Transverse colon (tissue), 4 donors: ENCODE results near the gene PDIA4. TPM values are rescaled to one million over a fixed set of nuclear protein-coding genes. Genes with fewer than 3 reads are reported as not detected.

Source experiments
- DNase-seq: peaks from one replicate; pipeline ENCODE4 v3.0.0-alpha.2; 2019
- H3K27ac ChIP-seq, 4 donors: fragments of 200-600 bp; sonication (generic); 2 replicates each; pipeline ENCODE4 v1.5.1; 2016 to 2018; ENCODE audit warnings: inconsistent platforms in 4 of 4
- H3K27me3 ChIP-seq: fragments of 200-600 bp; sonication (generic); 2 replicates; pipeline ENCODE4 v1.5.1; 2017; ENCODE audit warnings: inconsistent platforms
- H3K36me3 ChIP-seq, 4 donors: fragments of 200-600 bp; sonication (generic); 2 replicates each; pipeline ENCODE4 v1.5.1; 2017 to 2019; ENCODE audit warnings: inconsistent platforms in 4 of 4
- H3K4me1 ChIP-seq, 4 donors: fragments of 200-600 bp; sonication (generic); 2 replicates each; pipeline ENCODE4 v1.5.1; 2017 to 2020; ENCODE audit warnings: inconsistent platforms in 4 of 4
- H3K4me3 ChIP-seq, 4 donors: fragments of 200-600 bp; sonication (generic); 1 replicate in 1 of 4; 2 replicates in 3 of 4; pipeline versions ENCODE4 v1.5.1 to v1.6.1; 2017 to 2019; ENCODE audit warnings: inconsistent platforms in 4 of 4
- H3K9me3 ChIP-seq, 2 donors: fragments of 200-600 bp; sonication (generic); 2 replicates each; pipeline ENCODE4 v1.5.1; 2017 to 2019; ENCODE audit warnings: inconsistent platforms in 2 of 2
- CTCF ChIP-seq, 5 experiments: fragments of 200-600 bp in 3 of 5; fragments of 450-650 bp in 2 of 5; sonication (generic) in 3 of 5; IDR thresholded peaks; 1 replicate in 2 of 5; 2 replicates in 3 of 5; pipeline ENCODE4 v1.5.1; 2016 to 2017; ENCODE audit warnings: antibody characterized with exemption in 5 of 5, inconsistent platforms in 3 of 5, mild to moderate bottlenecking in 2 of 5, moderate library complexity in 1 of 5
- EP300 ChIP-seq: sonication (generic); formaldehyde crosslinking; IDR thresholded peaks from one replicate; pipeline ENCODE4 v1.6.1; 2017; ENCODE audit warnings: antibody characterized with exemption, low read depth
- POLR2A ChIP-seq: fragments of 450-650 bp; IDR thresholded peaks from one replicate; pipeline ENCODE4 v1.6.1; 2016; ENCODE audit warnings: antibody characterized with exemption, mild to moderate bottlenecking, moderate library complexity
- POLR2AphosphoS5 ChIP-seq, 3 donors: sonication (generic); formaldehyde crosslinking; IDR thresholded peaks; one replicate each; pipeline ENCODE4 v1.6.1; 2016; ENCODE audit warnings: antibody characterized with exemption in 3 of 3
- WGBS, 2 donors: methylation state at CpG; one replicate each; pipeline ENCODE4 v1.1.5; 2018; ENCODE audit warnings: low coverage in 1 of 2; 5-methylcytosine and 5-hydroxymethylcytosine counted together
- in situ Hi-C, 4 donors: fragments of 200-750 bp; cut with MboI; loops; one replicate each; pipeline versions ENCODE4 v1.15.0 to v1.15.1; 2017; ENCODE audit warnings: low sequenced_read_pairs in 3 of 4, low pct_ligation_motif_present in 1 of 4, low pct_unique_long_range_greater_than_20kb in 1 of 4
- intact Hi-C: fragments of 100-400 bp; cut with DNase I; formaldehyde crosslinking; loops from one replicate; pipeline ENCODE4 v1.15.1; 2023; ENCODE audit warnings: low total_unique reads
- total RNA-seq, 4 donors: library from RNA; depleted of rRNA; stranded (reverse); fragments of >200 nt; gene quantifications; one replicate each; pipeline ENCODE4 v1.1.0, GENCODE V29; 2016

PDIA4 gene
- total RNA-seq, 4 donors from 2014 or later = 44.5 to 79.5 (median 74.7) TPM

- peaks cover 0 to 28% (median 10%) of the 10 kb centered on the region in 4 donors for H3K36me3 ChIP-seq
- no peaks in the 10 kb centered on the region for H3K4me1 ChIP-seq
- H3K4me3 ChIP-seq = no peak overlapping the region
- WGBS, 2 donors = 60 to 63% methylated on average over 1 to 3 of the region's 3 CpGs
- TF ChIP-seq EP300 = no peak
- no peak for TF ChIP-seq POLR2AphosphoS5 (IDR thresholded peaks at IDR 0.05)
- no peak for DNase-seq
- no peaks in the 10 kb centered on the region for H3K27me3 ChIP-seq
- no peaks in the 10 kb centered on the region for H3K9me3 ChIP-seq
- intact Hi-C loops = loop anchor here (5.0 kb wide), 1 partner anchor 60 kb away; no protein-coding TSS in a partner anchor
- in situ Hi-C loops = loop anchor here in 3 of 4 donors (10.0 kb wide), 3 partner anchors 58 to 88 kb away; partner anchors contain the start of gene ZNF786 (in 1 of the 3)
- no peak overlapping the region for H3K27ac ChIP-seq
These were observed 21.2 kb downstream of the PDIA4 start for GRCh38 chr7:149007146-149007545.

GRCh38 chr7:149006345-149006725 lies 22.0 kb downstream of the PDIA4 start:
- intact Hi-C loops = loop anchor here (5.0 kb wide), 1 partner anchor 61 kb away; no protein-coding TSS in a partner anchor
- WGBS, 2 donors = 83 to 89% methylated on average over 5 to 10 of the region's 10 CpGs
- Histone ChIP-seq H3K9me3 (no peaks in the 10 kb centered on the region), H3K4me3 (no peak overlapping the region), H3K36me3 (peaks cover 0 to 20% (median 6%) of the 10 kb centered on the region in 4 donors), H3K27ac (no peak overlapping the region), H3K4me1 (no peaks in the 10 kb centered on the region), H3K27me3 (no peaks in the 10 kb centered on the region)
- in situ Hi-C loops = loop anchor here in 3 of 4 donors (10.0 kb wide), 3 partner anchors 58 to 88 kb away; partner anchors contain the start of gene ZNF786 (in 1 of the 3)
- TF ChIP-seq CTCF (IDR thresholded peaks at IDR 0.05) = no peak
- no peak for TF ChIP-seq EP300
- TF ChIP-seq POLR2AphosphoS5 (IDR thresholded peaks at IDR 0.05) = no peak
- TF ChIP-seq POLR2A = no peak
- DNase-seq = no peak

GRCh38 chr7:149005427-149006344 lies 22.6 kb downstream of the PDIA4 start:
- WGBS, 2 donors = 51 to 100% methylated on average over 1 to 20 of the region's 20 CpGs
- in situ Hi-C loops (loop anchor here in 3 of 4 donors (10.0 kb wide), 3 partner anchors 59 to 89 kb away; partner anchors contain the start of gene ZNF786 (in 1 of the 3)), intact Hi-C loops (loop anchor here (2.0 to 5.0 kb wide), 2 partner anchors 62 to 85 kb away; partner anchors contain the start of gene ZNF786)
- DNase-seq = peak; percentile 83
- H3K27ac ChIP-seq = no peak overlapping the region
- H3K36me3 ChIP-seq = peaks cover 0 to 17% (median 6%) of the 10 kb centered on the region in 4 donors
- no peaks in the 10 kb centered on the region for H3K9me3 ChIP-seq
- H3K27me3 ChIP-seq = no peaks in the 10 kb centered on the region
- no peaks in the 10 kb centered on the region for H3K4me1 ChIP-seq
- no peak overlapping the region for H3K4me3 ChIP-seq
- TF ChIP-seq POLR2AphosphoS5 (IDR thresholded peaks at IDR 0.05) (no peak), CTCF (IDR thresholded peaks at IDR 0.05) (peak; percentile 85 to 90 (median 88))

GRCh38 chr7:149004405-149005370 lies 23.6 kb downstream of the PDIA4 start:
- 86 to 90% methylated on average over 2 to 27 of the region's 28 CpGs for WGBS, 2 donors
- H3K27me3 ChIP-seq = no peaks in the 10 kb centered on the region
- H3K27ac ChIP-seq = no peak overlapping the region
- no peaks in the 10 kb centered on the region for H3K9me3 ChIP-seq
- H3K4me3 ChIP-seq = no peak overlapping the region
- TF ChIP-seq POLR2AphosphoS5 (IDR thresholded peaks at IDR 0.05) (no peak), CTCF (IDR thresholded peaks at IDR 0.05) (no peak), POLR2A (no peak), EP300 (no peak)
- intact Hi-C loops (loop anchor here (2.0 to 5.0 kb wide), 2 partner anchors 63 to 86 kb away; partner anchors contain the start of gene ZNF786), in situ Hi-C loops (loop anchor here in 3 of 4 donors (10.0 kb wide), 3 partner anchors 60 to 90 kb away; partner anchors contain the start of gene ZNF786 (in 1 of the 3))
- no peaks in the 10 kb centered on the region for H3K4me1 ChIP-seq
- H3K36me3 ChIP-seq = peaks cover 0 to 17% (median 6%) of the 10 kb centered on the region in 4 donors
- no peak for DNase-seq
